HG03469 (cell line): ENCODE measurements around the gene EYA3.

Experiments used
- ATAC-seq: cut with Tn5 transposase; IDR thresholded peaks from one replicate; pipeline ENCODE4 v1.9.1; 2021; ENCODE audit warnings: mild to moderate bottlenecking, moderate library complexity, moderate number of reproducible peaks; ENCODE audit not compliant: unreplicated experiment

Gene EYA3

DNA sequence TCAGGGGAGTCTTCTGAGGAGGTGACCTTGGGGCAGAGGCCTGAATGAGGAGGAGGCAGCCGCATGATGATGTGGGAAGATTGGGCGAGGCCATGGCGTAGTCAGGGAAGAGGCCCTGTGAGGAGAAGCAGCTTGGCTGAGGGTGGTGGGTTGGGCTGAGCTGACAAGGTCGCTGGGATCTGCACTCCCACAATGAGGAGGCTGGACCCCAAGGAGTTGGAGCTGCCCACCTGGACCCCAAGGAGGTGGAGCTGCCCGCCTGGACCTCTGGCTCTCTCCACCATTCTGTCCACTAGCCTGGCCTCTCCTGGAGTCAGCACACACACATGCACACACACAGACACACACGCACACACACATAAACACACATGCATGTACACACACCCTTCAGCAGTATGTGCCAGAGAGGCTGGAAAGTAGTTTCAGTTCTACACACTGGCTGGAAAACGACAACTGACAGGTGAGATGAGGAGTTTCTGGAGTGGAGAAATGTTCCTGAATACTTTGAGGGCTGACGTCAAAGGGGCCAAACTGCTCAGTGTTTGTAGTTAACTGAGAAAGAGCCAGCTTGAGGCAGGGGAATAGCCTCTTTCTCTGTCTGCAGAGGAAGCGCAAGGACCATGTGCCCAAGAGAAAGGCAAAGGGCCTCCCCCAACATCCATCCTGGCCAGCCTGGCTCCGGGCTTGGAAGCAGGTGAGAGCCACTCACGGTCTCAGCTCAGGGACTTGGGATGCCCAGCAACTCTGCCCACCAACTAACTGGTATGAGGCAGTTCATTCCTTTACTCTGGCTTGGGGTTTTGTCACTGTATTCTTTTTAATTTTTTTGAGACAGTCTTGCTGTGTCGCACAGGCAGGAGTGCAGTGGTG lies 146.5 kb downstream of the EYA3 start:
- ATAC-seq = no peak

DNA sequence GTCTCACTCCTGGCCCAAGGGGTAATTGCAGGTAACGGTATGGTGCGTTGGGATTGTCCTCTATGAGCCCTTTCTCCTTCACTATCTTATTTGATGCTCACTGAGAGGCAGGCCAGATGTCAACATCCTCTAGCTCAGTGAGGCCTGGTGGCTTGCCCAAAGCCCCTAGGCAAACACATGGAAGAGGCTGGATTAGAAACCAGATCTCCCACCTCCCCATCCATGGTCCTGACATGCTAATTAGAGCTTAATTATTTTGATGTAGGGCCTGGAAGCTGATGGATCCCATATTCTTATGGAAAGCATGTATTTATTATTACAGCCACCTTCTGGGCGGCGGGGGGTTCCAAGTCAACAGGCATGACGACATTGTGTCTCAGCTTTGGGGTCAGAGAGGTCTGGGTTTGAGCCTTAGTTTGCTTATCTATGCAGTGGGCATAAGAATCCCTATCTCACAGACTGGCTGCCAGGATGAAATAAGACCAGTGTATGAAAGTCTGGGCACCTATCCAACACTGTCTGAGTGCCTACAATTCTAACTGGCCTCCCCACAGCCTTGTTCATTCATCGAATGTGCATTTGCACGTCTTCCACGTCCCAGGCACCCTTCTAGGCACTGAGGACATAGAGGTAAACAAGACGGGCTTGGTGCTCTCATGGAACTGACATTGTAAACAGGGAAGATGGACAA lies 147.4 kb downstream of the EYA3 start:
- ATAC-seq = no peak

DNA sequence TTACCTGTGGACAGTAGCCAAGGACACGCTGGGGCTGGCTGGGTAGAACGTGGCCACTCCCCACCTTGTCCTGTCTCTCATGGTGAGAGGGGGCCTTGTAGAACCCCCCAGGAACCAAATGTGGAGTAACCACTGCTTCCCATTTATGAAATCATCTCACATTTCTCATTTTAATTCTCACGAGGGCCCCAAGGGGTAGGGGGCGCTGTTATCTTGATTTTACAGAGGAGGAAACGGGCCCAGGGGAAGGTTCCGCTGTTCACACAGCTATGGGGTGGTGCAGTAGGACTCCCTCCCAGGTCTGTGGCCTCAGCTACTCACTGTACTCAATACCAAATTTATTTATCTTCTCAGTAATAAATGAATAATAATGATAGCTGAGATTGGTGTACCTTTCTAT lies 148.1 kb downstream of the EYA3 start:
- no peak for ATAC-seq

DNA sequence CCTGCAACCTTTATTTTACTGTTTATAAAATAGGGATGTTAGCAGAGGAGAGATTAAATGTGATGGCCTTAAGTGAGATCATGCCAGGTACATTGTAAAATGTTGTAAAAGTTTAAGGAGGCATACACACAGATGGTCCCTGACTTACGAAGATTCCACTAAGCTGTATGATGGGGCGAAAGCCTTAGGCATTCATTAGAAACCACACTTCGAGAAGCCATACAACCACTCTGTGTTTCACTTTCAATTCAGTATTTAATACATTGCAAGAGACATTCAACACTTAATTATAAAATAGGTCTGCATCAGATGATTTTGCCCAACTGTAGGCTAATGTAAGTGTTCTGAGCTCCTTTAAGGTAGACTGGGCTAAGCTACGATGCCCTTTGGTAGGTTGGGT lies 149.9 kb downstream of the EYA3 start:
- ATAC-seq = no peak

DNA sequence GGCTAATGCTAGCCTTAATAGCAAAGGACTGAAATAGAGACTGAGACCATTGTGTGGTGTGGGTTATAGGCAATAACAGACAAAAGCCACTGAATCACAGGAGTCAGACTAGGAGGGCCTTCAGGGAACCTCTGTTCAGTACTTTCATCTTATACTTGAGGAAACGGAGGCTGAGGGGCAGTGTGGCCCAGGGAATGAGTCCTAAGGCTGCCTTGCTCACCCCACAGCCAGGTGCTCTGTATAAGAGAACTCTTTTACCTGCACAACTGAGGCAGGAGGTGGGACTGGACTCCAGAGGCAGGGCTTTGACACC lies 150.9 kb downstream of the EYA3 start:
- ATAC-seq = no peak

DNA sequence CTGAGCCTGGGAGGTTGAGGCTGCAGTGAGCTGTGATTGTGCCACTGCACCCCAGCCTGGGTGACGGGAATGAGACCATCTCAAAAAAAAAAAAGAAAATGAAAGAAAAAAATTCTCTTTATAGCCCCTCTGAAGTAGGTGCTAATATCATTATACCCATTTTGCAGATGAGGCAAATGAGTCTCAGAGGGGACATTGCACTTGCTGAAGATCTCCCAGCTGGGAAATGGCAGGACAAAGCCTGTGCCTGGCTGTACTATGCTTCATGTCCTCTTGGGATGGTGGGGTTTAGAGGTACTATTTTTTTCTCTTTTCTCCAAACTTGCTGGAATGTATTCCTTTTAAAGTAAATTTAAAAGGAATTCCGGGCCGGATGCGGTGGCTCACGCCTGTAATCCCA lies 152.0 kb downstream of the EYA3 start:
- ATAC-seq = no peak

DNA sequence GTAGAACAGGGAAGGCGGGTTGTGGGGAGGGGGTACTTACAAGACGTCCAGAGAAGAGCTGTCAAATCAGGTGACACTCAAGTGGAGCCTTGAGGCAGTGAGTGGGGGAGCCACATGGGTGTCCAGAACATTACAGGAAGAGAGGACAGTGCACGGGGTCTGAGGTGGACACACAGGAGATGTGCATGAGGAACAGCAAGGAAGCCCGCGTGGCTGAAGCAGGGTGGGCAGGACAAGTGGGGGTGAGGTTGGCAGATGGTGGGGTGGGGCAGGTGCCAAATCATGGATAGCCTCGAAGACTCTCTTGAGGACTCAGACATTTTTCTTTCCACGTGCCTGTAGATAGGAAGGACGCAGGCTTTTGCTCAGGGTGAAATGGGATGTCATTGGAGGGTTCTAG lies 152.7 kb downstream of the EYA3 start:
- no peak for ATAC-seq

DNA sequence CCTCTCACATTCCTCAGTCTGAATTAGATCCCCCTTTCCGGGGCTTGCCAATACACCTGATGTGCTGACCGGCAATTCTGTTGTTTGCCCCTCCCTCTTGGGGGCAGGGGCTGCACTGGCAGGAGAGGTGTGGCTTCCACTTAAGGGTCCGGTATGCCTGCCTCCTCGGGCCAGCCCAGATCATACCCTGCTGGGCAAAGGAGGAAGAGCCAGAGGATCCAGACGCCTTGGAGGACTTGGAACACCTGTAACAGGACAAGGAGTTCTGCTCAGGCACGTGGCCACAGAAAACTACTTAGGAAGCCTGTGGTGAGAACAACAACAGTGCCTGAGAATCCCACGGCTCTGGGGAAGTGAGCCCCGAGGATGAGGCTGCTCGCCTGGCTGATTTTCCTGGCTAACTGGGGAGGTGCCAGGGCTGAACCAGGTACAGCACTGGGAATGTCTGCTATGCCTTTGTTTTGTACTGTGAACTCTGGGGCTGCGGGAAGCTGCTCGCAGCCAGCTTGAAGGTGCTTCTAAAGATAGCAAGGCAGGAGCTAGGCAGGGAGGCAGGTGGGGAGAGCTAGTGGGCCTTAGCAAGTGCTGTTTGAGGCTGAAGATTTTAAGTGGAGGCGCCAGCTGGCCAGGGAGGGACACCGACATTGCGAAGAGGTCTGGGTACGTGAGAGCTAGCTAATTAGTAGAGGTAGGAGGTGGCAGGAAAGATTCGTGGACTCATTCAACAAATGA lies 153.4 kb downstream of the EYA3 start, which contains the start of gene SMPDL3B:
Gene SMPDL3B (plus strand): TSS at position 183 of the 732 bp plus-strand sequence. CDS start 184 bp downstream, at position 367.
- ATAC-seq = no peak

DNA sequence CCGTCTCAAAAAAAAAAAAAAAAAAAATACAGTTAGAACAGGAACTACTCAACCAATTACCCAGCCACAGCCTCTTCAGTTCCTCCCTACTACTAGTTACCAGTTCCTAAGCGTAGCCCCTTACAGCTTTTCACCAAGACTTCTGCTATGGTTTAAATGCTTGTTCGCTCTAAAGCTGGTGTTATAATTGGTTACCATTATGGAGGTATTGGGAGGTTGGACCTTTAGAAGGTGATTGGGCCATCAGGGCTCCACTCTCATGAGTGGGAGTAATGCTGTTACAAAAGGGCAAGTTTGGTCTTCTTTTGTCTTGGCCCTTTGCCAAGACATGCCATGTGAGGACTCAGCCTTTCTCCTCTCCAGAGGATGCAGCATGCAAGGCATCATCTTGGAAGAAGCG lies 156.7 kb downstream of the EYA3 start:
- no peak for ATAC-seq

DNA sequence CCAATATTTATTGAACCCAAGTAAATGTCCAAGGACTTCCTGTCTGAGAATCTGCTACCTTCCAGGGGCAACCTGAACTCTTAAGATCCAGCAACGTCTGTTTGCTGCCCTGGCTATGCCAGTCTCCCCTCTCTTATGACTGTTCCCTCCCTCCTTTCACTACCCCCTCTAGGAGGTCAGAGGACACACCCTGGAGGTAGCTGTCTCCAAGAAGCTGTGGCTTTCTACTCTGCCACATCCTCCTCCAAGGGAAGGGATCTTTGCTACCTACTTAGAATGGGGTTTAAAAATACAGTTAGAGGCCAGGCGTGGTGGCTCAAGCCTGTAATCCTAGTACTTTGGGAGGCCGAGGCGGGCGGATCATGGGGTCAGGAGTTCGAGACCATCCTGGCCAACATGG lies 157.2 kb downstream of the EYA3 start:
- no peak for ATAC-seq

DNA sequence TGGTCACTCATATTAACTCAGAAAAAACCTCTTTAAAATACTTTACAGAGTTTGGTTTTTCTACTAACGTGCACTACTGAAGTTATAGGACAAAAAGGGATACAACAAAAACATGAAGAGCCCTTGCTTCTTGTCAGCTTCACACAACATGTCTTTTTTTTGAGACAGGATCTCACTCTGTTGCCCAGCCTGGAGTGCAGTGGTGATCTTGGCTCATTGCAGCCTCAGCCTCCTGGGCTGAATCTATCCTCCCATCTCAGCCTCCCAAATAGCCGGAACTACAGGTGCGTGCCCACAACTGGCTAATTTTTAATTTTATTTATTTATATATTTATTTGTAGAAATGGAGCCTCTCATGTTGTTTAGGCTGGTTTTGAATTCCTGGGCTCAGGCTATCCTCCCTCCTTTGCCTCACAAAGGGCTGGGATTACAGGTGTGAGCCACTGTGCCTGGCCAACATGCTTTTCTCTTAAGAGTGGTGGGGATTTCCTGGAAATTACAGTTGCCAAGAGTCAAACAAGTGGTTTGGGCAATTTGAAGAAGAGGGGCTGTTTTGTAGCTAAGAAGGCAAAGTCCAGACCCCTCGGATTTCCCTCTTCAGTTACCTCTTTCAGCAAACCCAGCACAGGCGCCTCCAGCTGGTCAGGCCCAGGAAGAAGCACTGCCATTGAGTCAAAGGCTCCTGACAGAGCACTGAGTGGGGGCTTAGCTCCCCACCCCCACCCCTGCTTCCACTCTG lies 160.0 kb downstream of the EYA3 start:
- ATAC-seq = no peak

DNA sequence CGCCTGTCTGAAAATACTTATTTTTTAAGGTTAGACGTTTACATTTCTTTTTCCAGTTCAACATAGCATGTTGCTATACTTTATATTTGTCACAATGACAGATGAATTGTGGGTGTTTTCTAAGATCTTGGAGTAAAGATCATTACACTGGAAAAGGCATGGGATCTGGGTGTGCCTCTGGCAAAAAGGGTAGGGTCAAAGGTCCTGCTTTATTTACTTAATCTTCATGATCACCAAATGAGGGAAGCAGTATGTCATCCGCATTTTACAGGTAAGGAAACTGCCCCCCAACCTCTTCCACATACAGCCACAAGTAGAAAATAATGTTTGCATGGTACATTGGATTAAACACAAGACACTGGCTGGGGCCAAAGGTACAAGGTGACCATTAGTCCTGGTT lies 166.1 kb downstream of the EYA3 start:
- ATAC-seq = no peak
